Hepatocyte (in vitro differentiated cells): ENCODE data around the gene PPA2.
"Not testable (repeated sequence)": the region's sequence is repeated elsewhere in the genome, so short reads cannot be mapped to it uniquely, and the experiment has no call there.

Experiments used
- EZH2 ChIP-seq: fragments of 200-600 bp; sonication (generic); IDR thresholded peaks from 2 replicates; pipeline ENCODE4 v1.6.1; 2016; ENCODE audit warnings: antibody characterized with exemption, mild to moderate bottlenecking, borderline replicate concordance
- TF ChIP-seq, protein P1 (sequence below): fragments of 200-600 bp; sonication (generic); IDR thresholded peaks from 2 replicates; pipeline ENCODE4 v1.5.1; 2016; ENCODE audit warnings: antibody characterized with exemption, mild to moderate bottlenecking; ENCODE audit not compliant: poor library complexity

- TF ChIP-seq, protein P1, sequence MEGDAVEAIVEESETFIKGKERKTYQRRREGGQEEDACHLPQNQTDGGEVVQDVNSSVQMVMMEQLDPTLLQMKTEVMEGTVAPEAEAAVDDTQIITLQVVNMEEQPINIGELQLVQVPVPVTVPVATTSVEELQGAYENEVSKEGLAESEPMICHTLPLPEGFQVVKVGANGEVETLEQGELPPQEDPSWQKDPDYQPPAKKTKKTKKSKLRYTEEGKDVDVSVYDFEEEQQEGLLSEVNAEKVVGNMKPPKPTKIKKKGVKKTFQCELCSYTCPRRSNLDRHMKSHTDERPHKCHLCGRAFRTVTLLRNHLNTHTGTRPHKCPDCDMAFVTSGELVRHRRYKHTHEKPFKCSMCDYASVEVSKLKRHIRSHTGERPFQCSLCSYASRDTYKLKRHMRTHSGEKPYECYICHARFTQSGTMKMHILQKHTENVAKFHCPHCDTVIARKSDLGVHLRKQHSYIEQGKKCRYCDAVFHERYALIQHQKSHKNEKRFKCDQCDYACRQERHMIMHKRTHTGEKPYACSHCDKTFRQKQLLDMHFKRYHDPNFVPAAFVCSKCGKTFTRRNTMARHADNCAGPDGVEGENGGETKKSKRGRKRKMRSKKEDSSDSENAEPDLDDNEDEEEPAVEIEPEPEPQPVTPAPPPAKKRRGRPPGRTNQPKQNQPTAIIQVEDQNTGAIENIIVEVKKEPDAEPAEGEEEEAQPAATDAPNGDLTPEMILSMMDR: not testable (repeated sequence)
- not testable (repeated sequence) for TF ChIP-seq EZH2
These were observed 9.3 kb downstream of the PPA2 start for GRCh38 chr4:105464563-105464962.
